ENCODE results near the gene CDH11.

CDH11 gene

GRCh38 chr16:64919929-64920607, 201.8 kb downstream of the CDH11 start:
- H4K20me1 ChIP-seq (ENCODE audit: insufficient read depth, low read length): no peaks in the 10 kb centered on the region
- no peaks in the 10 kb centered on the region for H3K9me3 ChIP-seq (ENCODE audit: insufficient read depth, low read length)
- no peak overlapping the region for H3K9ac ChIP-seq (ENCODE audit: low read length)
- no peak overlapping the region for H2AFZ ChIP-seq (ENCODE audit: low read depth, low read length)
- no peaks in the 10 kb centered on the region for H3K27me3 ChIP-seq (ENCODE audit: low read depth, low read length)
- no peak overlapping the region for H3K27ac ChIP-seq (ENCODE audit: low read length)
- no peak for TF ChIP-seq CTCF (IDR thresholded peaks at IDR 0.05; ENCODE audit: low read depth, low read length)
- TF ChIP-seq EZH2phosphoT487 (IDR thresholded peaks at IDR 0.05; ENCODE audit: low read depth): no peak
- H3K4me1 ChIP-seq (ENCODE audit: low read length): no peaks in the 10 kb centered on the region
- no peaks in the 10 kb centered on the region for H3K36me3 ChIP-seq (replicated peaks; ENCODE audit: low read depth, low read length)
- H3K4me3 ChIP-seq (ENCODE audit: low read length): no peak overlapping the region
- no peak overlapping the region for H3K4me2 ChIP-seq (ENCODE audit: low read length)
- no peaks in the 10 kb centered on the region for H3K79me2 ChIP-seq (ENCODE audit: low read length)

GRCh38 chr16:64919141-64919540, 202.7 kb downstream of the CDH11 start:
- no peak overlapping the region for H3K4me2 ChIP-seq (ENCODE audit: low read length)
- no peaks in the 10 kb centered on the region for H4K20me1 ChIP-seq (ENCODE audit: insufficient read depth, low read length)
- no peak overlapping the region for H3K27ac ChIP-seq (ENCODE audit: low read length)
- H3K9ac ChIP-seq (ENCODE audit: low read length): no peak overlapping the region
- no peak overlapping the region for H3K4me3 ChIP-seq (ENCODE audit: low read length)
- no peak overlapping the region for H2AFZ ChIP-seq (ENCODE audit: low read depth, low read length)
- H3K79me2 ChIP-seq (ENCODE audit: low read length): no peaks in the 10 kb centered on the region
- no peaks in the 10 kb centered on the region for H3K4me1 ChIP-seq (ENCODE audit: low read length)
- H3K36me3 ChIP-seq (replicated peaks; ENCODE audit: low read depth, low read length): no peaks in the 10 kb centered on the region
- H3K9me3 ChIP-seq (ENCODE audit: insufficient read depth, low read length): no peaks in the 10 kb centered on the region
- no peak for TF ChIP-seq CTCF (IDR thresholded peaks at IDR 0.05; ENCODE audit: low read depth, low read length)
- TF ChIP-seq EZH2phosphoT487 (IDR thresholded peaks at IDR 0.05; ENCODE audit: low read depth): no peak
- H3K27me3 ChIP-seq (ENCODE audit: low read depth, low read length): no peaks in the 10 kb centered on the region

- Histone ChIP-seq H3K4me3 (ENCODE audit: low read length) (no peak overlapping the region), H3K27ac (ENCODE audit: low read length) (no peak overlapping the region), H3K4me1 (ENCODE audit: low read length) (no peaks in the 10 kb centered on the region), H3K36me3 (replicated peaks; ENCODE audit: low read depth, low read length) (no peaks in the 10 kb centered on the region), H3K4me2 (ENCODE audit: low read length) (no peak overlapping the region), H3K27me3 (ENCODE audit: low read depth, low read length) (no peaks in the 10 kb centered on the region), H3K9me3 (ENCODE audit: insufficient read depth, low read length) (no peaks in the 10 kb centered on the region), H2AFZ (ENCODE audit: low read depth, low read length) (no peak overlapping the region), H4K20me1 (ENCODE audit: insufficient read depth, low read length) (no peaks in the 10 kb centered on the region), H3K79me2 (ENCODE audit: low read length) (no peaks in the 10 kb centered on the region), H3K9ac (ENCODE audit: low read length) (no peak overlapping the region)
- no peak for TF ChIP-seq CTCF (IDR thresholded peaks at IDR 0.05; ENCODE audit: low read depth, low read length)
- TF ChIP-seq EZH2phosphoT487 (IDR thresholded peaks at IDR 0.05; ENCODE audit: low read depth): no peak
These were observed 205.8 kb downstream of the CDH11 start for GRCh38 chr16:64916051-64916450.

- H4K20me1 ChIP-seq (ENCODE audit: insufficient read depth, low read length): no peaks in the 10 kb centered on the region
- no peaks in the 10 kb centered on the region for H3K4me1 ChIP-seq (ENCODE audit: low read length)
- no peak overlapping the region for H3K9ac ChIP-seq (ENCODE audit: low read length)
- H3K4me3 ChIP-seq (ENCODE audit: low read length): no peak overlapping the region
- TF ChIP-seq CTCF (IDR thresholded peaks at IDR 0.05; ENCODE audit: low read depth, low read length) (no peak), EZH2phosphoT487 (IDR thresholded peaks at IDR 0.05; ENCODE audit: low read depth) (no peak)
- no peaks in the 10 kb centered on the region for H3K79me2 ChIP-seq (ENCODE audit: low read length)
- no peaks in the 10 kb centered on the region for H3K27me3 ChIP-seq (ENCODE audit: low read depth, low read length)
- no peaks in the 10 kb centered on the region for H3K36me3 ChIP-seq (replicated peaks; ENCODE audit: low read depth, low read length)
- no peak overlapping the region for H2AFZ ChIP-seq (ENCODE audit: low read depth, low read length)
- no peak overlapping the region for H3K27ac ChIP-seq (ENCODE audit: low read length)
- H3K4me2 ChIP-seq (ENCODE audit: low read length): no peak overlapping the region
- H3K9me3 ChIP-seq (ENCODE audit: insufficient read depth, low read length): no peaks in the 10 kb centered on the region
These were observed 211.5 kb downstream of the CDH11 start for GRCh38 chr16:64910356-64910755.
